Posterior vena cava (tissue), 2 donors: ENCODE results near the gene KAZN. TPM values are rescaled to one million over a fixed set of nuclear protein-coding genes. Genes with fewer than 3 reads are reported as not detected.
"Not testable (repeated sequence)": the region's sequence is repeated elsewhere in the genome, so short reads cannot be mapped to it uniquely, and the experiment has no call there.

ENCODE experiments used
- DNase-seq: peaks from one replicate; pipeline ENCODE4 v3.0.0-alpha.2; 2020; ENCODE audit warnings: low spot score
- intact Hi-C, 2 donors: fragments of 100-400 bp; cut with DNase I; formaldehyde crosslinking; loops; one replicate each; pipeline versions ENCODE4 v1.14.1 to v1.14.2; 2022 to 2023
- total RNA-seq, 2 donors: library from RNA; stranded (reverse); fragmentation: NEBNext Ultra II Directional; extraction: Animal tissue kit (Norgen Biotek cat#: 25700); gene quantifications; one replicate each; pipeline ENCODE4 v1.2.1, GENCODE V29; 2021
- donor health status: DM: yes; HTN: yes; CAD: no.
- donor health status: DM: yes; HTN: yes; CAD: no.

KAZN gene
- total RNA-seq, 2 donors from 2014 or later: 6.2 to 10.8 TPM

DNA sequence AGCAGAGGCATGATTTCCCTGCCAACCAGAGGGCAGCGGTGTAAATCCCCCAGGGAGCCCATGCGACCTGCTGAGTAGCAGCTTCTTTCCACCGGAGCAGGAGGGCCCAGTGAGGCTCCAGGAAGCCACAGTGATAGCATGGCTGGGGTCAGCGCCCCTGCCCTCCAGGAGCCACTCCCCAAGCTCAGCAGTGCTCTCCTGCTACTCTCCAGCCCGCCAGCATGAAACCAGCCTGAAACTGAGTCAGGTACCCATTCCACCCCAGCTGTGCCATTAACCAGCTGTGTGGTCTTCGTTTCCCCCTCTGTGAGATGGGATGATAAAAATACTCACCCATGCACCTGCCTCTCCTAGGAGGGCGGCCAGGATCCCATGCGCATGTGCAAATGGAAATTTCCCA, 431.3 kb downstream of the KAZN start:
- intact Hi-C loops: loop anchor here in 1 of 2 donors (10.0 kb wide), 1 partner anchor 105 kb away; no protein-coding TSS in a partner anchor
- DNase-seq: no peak

DNA sequence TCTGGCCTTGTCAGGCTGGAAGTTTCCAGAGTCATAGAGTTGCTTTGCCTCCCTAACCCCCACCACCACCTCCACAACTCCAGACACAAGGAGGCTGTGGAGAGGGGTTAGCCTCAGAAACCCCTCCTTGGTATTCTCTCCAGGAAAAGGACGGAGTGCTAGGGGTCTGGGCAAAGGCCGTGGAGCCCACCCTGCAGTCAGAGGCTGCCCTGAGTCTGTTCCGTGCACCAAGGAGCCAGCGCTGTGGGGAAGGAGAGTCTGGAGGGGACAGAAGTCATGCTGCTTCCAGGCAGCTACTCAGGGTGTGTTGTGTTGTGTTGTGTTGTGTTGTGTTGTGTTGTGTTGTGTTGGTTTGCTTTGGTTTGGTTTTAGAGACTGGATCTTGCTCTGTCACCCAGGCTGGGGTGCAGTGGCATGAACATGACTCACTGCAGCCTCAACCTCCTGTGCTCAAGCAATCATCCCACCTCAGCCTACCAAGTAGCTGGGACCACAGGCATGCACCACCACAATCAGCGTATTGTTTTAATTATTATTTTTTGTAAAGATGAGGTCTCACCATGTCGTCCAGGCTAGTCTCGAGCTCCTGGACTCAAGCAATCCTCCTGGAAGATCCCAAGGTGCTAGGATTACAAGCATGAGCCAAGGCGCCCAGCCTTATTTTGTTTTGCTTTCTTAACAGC, 432.9 kb downstream of the KAZN start:
- no peak for DNase-seq
- intact Hi-C loops: no loop called here

DNA sequence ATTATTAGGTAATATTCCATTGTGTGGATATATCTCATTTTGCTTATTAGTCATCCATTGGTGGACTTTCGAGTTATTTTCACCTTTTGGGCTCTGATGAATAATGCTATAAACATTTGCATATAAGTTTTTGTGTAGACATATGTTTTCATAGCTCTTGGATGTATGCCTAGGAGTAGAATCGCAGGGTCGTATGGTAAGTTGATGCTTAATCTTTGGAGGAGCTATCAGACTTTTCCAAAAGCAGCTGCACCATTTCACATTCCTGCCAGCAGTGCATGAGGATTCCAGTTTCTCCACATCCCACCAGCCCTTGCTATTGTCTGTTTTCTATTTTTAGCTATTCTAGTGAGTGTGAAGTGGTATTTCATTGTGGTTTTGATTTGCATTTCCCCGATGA, 434.8 kb downstream of the KAZN start:
- intact Hi-C loops: no loop called here
- no peak for DNase-seq

DNA sequence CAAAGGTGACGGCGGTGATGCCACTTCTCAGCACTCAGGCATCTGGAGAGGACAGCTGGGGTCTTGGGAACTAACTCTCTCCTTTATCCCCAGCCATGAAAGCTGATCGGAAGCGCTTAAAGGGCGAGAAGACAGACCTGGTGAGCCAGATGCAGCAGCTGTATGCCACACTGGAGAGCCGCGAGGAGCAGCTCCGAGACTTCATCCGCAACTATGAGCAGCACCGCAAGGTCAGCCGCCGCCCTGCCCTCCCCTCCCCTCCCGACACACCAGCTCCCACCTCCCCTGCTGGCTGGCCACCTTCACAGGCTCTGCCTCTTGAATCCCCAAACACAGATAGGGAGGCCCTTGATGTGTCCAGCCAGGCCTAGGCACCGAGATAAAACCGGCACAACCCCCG, 436.2 kb downstream of the KAZN start:
- intact Hi-C loops: no loop called here
- DNase-seq: no peak

DNA sequence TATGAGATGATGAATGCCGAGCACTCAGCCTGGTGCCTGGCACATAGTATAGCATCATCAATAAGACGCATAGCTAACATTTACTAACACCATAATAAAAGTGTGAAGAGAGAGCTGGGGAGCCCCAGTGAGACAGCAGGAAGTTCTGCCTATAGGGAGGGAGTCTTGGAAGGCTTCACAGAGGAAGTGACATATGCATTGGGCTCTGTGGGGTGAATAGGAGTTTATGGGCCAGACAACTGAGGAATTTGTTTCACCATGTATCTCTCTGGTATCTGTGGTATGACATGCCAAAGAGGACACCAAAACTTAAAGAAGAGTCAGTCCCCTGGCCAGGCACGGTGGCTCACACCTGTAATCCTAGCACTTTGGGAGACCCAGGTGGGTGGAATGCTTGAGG, 436.8 kb downstream of the KAZN start:
- DNase-seq: no peak
- intact Hi-C loops: no loop called here

DNA sequence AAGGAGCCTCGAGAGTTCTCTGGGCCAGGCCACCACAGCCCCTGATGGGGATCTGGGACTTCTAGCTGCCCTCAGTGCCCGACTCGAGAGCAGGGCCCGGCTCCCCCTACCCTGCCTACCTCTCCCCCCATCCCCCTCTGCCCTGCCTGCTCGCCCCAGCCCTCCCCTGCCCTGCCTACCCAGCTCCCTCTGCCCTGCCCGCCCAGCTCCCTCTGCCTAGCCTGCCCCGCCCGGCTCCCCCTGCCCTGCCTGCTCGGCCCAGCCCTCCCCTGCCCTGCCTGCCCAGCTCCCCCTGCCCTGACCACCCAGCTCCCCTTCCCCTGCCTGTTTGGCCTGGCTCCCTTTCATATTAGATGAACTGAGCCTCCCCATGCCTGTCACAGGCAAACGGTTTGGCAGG, 437.6 kb downstream of the KAZN start:
- intact Hi-C loops: no loop called here
- DNase-seq: no peak

DNA sequence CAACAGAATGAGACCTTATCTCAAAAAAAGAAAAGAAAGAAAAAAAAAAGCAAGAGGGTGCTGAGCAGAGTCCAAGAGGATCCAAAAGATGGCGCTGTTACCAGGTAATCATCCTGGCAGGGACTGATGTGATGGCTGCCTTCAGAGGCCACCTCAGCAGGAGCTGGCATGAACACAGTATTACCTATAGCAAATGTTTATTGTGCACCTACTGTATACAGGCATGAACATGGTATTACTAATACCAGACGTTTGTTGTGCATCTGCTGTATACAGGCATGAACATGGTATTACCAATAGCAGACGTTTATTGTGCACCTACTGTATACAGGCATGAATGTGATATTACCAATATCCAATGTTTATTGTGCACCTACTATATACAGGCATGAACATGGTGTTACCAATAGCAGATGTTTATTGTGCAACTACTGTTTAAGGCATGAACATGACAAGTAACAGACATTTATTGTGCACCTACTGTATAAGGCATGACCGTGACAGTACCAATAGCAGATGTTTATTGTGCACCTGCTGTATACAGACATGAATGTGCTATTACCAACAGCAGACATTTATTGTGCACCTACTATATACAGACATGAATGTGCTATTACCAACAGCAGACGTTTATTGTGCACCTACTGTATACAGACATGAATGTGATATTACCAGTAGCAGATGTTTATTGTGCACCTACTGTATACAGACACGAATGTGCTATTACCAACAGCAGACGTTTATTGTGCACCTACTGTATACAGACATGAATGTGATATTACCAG, 439.9 kb downstream of the KAZN start:
- intact Hi-C loops: no loop called here
- DNase-seq: no peak

DNA sequence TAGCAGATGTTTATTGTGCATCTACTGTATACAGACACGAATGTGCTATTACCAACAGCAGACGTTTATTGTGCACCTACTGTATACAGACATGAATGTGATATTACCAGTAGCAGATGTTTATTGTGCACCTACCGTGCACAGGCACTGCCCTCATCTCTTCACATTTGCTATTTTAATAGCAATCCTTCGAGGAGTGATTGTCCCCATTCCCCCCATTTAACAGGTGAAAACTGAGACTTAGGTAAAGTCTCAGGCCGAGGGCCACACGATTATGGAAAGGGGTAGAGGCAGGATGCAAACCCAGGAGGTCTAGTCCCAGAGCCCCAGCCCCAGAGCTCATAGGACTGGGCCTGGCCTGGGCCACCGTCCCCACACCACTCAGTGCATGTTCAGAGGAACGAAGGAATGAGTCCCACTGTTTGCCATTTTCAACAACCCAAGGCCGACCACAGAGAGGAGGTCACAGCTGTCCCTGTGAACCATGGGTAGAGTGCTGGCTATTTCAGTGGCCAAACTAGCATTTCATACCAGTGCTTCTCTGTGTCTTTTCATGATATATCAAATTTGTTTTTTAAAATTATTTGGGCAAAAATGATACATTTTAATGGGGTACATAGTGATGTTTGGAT, 440.6 kb downstream of the KAZN start:
- DNase-seq: no peak
- intact Hi-C loops: no loop called here

DNA sequence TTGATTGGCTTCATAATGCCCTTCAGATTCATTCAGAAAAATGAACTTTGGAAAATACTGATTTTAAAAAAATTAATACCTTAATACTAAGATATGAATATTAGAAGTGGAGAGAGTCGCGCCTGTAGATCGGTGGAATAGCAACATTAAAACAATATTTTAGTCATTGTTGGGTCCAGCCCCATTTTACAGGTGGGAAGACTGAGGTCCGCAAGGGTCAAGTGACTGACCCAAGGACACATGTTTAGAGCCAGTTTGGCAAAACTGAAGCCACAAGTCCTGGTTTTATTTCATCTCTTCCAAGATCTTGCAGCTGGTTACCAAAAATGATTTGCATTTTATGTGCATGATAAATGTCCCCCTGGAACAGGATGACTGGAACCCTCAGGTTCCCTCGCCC, 441.4 kb downstream of the KAZN start:
- DNase-seq: no peak
- intact Hi-C loops: loop anchor here in 1 of 2 donors (5.0 kb wide), 1 partner anchor 1073 kb away; no protein-coding TSS in a partner anchor

DNA sequence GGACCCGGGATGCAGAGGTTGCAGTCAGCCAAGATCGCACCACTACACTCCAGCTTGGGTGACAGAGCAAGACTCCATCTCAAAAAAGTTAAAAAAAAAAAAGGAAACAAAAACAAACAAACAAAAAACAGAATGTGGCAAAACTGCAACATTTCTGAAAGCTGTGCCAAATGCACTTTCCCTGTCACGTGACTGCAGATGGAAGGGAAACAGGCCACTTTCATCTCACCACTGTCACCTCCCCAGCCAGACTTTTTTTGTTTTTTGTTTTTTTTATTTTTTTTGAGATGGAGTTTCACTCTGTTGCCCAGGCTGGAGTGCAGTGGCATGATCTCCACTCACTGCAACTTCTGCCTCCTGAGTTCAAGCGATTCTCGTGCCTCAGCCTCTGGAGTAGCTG, 442.2 kb downstream of the KAZN start:
- DNase-seq: not testable (repeated sequence)
- intact Hi-C loops: loop anchor here in 1 of 2 donors (5.0 kb wide), 1 partner anchor 1073 kb away; no protein-coding TSS in a partner anchor

DNA sequence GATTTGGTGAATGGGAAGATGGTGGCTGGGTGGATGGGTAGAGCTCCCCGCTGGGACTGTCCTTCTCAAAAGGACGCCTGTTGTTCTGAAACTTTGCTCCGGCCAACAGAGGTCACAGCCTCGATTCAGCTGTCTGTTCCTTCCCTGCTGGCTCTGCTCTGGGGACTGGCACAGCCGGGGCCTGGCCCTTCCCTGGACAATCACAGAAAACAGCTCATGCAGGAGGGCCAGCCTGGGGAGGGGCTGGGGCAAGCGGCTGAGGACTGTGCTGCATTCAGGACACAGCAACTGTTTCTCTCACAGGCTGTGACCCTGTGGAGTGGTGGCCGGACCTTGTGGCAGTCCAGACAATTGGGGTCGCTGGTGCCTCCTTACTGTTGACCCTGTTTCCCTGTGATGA, 444.4 kb downstream of the KAZN start:
- DNase-seq: no peak

DNA sequence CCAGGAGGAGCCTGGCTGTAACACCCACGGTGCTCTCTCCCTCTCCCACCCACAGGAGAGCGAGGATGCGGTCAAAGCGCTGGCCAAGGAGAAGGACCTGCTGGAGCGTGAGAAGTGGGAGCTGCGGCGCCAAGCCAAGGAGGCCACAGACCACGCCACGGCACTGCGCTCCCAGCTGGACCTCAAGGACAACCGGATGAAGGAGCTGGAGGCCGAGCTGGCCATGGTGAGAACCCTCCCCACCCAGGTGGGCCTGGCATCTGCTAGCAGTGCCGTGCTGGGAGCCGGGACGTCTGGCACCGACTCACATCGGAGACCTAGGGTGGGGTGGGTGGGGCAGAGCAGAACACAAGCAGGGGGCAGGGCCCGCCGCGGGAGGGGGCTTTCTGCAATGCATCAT, 445.4 kb downstream of the KAZN start:
- intact Hi-C loops: loop anchor here in 1 of 2 donors (5.0 kb wide), 1 partner anchor 1077 kb away; no protein-coding TSS in a partner anchor
- no peak for DNase-seq

More for the DNA sequence above, 444.4 kb downstream of the KAZN start:
- intact Hi-C loops: loop anchor here in 1 of 2 donors (5.0 kb wide), 1 partner anchor 1076 kb away; no protein-coding TSS in a partner anchor

DNA sequence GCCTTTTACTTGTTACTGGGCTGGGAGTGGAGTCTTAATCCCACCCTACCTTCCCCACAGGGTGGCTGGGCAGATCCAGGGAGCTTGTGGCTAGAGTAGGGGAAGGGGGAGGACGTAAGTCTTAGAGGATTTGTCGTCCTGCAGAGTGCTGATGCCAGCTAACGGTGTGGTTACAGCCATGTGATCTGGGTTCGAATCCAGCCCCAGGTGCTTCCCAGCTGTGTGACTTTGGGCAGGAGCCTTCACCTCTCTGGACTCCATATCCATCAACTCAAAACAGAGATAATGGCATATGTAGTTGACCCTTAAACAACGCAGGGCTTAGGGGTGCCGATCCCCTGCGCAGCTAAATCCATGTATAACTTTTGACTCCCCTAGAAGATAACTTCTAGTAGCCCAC, 446.6 kb downstream of the KAZN start:
- no peak for DNase-seq
- intact Hi-C loops: loop anchor here in 1 of 2 donors (1.0 kb wide), 1 partner anchor 121 kb away; no protein-coding TSS in a partner anchor

DNA sequence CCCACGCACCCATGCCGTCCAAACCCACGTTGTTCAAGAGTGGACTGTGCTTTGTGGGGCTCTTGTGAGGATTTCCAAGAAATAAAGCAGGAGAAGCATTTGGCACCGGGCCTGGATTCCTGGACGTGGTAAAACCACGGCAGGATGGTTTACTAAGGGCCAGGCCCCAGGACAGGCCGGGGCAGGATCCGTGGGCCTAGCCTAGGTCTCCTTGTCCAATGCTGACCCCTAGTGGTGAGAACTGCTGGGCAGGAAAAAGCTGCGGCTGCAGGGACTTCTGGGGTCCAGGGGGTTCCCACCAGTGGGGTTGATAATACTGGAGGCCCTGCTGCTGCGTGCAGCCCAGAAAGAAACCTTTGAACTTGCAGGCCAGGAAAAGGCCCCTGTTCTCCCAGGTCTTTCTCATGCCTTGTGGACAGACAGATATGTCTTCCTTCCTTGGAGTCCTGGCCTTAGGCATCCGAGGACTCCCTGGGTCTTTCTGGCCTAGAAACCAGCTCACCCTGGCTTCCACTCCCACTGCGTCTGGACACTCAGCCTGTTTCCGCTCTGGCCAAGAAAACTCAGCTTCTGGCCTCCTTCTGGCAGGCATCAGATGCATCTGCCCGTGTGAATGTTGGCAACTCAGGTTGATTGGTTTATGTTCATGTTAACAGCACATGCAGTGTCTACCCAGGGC, 448.1 kb downstream of the KAZN start:
- intact Hi-C loops: no loop called here
- DNase-seq: peak; percentile 88

DNA sequence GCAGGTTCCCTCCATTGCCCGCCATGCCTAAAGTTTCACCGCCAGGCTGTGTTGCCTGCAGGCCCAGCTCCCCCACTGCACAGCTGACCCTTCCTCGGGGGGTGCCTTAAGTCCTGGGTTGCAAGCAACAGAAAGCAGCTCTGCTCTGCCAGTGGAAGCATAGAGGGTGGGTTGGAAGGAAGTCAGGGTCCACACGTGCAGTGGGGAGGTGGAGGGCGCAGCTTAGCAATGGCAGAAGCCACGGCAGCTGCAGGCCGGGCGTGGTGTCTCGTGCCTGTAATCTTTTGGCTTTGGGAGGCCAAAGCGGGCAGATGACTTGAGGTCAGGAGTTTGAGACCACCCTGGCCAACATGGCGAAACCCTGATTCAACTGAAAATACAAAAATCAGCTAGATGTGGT, 448.8 kb downstream of the KAZN start:
- no peak for DNase-seq
- intact Hi-C loops: no loop called here

DNA sequence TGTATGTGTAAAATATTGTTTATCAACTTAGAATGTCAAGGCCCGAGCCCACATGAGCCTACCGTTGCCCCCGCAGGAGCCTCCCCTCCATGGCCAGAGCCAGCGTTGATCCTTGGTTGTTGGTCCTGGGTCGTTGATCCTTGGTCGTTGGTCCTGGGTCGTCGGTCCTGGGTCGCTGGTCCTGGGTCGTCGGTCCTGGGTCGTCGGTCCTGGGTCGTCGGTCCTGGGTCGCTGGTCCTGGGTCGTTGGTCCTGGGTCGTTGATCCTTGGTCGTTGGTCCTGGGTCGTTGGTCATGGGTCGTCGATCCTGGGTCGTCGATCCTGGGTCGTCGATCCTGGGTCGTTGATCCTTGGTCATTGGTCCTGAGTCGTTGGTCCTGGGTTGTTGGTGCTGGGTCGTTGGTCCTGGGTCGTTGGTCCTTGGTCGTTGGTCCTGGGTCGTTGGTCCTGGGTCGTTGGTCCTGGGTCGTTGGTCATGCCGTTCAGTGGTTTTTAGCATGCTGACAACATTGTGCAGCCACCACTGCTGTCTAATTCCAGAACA, 450.0 kb downstream of the KAZN start:
- intact Hi-C loops: no loop called here
- DNase-seq: no peak

DNA sequence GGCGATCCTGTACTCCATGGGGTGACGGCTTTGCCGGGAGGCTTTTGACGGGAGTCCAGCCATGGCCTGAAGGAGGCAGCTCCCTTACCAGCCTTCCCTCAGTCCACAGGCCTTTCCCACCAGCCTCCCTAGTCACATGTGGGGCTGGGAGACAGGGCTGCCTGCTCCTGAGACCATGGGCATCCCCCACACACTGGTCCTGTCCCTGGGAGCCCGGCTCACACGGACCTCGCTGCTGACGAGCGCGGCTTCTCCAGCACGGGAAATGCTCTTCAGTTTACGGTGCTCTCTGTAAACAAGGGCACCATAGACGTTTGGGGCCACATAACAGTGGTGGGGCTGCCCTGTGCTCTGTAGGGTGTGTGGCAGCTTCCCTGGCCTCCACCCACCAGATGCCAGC, 450.6 kb downstream of the KAZN start:
- no peak for DNase-seq
- intact Hi-C loops: no loop called here

DNA sequence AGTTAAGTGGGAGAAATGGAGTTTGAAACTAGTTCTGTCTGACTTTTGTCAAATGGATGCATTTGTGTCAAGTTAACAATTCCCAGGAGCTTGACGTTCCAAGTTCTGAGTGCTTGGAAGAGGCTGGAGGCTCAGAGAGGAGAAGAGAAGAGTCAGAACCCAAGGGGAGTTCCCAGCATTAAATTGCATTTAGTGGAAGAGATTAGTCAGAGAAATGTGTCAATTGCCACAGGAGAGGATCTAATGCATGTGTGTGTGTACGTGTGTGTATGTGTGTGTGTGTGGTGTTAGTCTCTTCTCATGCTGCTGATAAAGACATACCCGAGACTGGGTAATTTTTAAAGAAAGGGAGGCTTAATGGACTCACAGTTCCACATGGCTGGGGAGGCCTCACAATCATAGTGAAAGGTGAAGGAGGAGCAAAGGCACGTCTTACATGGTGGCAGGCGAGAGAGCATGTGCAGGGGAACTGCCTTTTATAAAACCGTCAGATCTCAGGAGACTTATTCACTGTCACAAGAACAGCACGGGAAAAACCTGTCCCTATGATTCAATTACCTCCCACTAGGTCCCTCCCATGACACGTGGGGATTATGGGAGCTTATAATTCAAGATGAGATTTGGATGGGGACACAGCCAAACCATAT, 453.5 kb downstream of the KAZN start:
- intact Hi-C loops: loop anchor here in 1 of 2 donors (10.0 kb wide), 1 partner anchor 1087 kb away; no protein-coding TSS in a partner anchor
- no peak for DNase-seq

DNA sequence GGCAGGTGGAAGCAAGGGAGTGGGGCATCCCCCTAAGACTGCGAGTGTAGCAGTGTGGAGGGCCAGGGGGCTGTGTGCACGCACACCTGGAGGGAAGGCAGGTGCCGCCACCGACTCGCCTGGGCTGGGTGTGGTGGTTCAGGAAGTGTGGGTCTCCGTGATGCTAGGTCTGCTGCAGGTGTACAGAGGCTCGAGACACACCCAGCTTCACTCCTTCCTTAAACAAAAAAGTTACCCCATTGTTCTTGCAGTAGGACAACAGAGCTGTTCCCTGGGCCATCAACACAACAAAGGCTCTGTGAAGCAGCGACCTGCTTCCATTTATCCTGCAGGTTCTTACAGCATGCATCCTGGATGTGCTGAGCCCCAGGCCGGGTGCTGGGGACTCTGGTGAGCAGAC, 454.7 kb downstream of the KAZN start:
- no peak for DNase-seq
- intact Hi-C loops: loop anchor here in 1 of 2 donors (10.0 kb wide), 1 partner anchor 1088 kb away; no protein-coding TSS in a partner anchor
